Neural progenitor cell (in vitro differentiated cells): ENCODE results near the gene EYS.

Experiments
- EZH2 ChIP-seq: fragments of 200-600 bp; sonication (generic); IDR thresholded peaks from 2 replicates; pipeline ENCODE4 v1.6.1; 2017; ENCODE audit warnings: antibody characterized with exemption, mild to moderate bottlenecking, moderate library complexity
- EZH2phosphoT487 ChIP-seq: fragments of 200-600 bp; sonication (generic); IDR thresholded peaks from 2 replicates; pipeline ENCODE4 v1.6.1; 2017; ENCODE audit warnings: antibody characterized with exemption
- TF ChIP-seq, protein P1 (sequence below): fragments of 200-600 bp; sonication (generic); IDR thresholded peaks from 2 replicates; pipeline ENCODE4 v1.5.1; 2017; ENCODE audit warnings: antibody characterized with exemption, mild to moderate bottlenecking

GRCh38 chr6:64715624-64716023 is 991.4 kb downstream of the EYS start:
- TF ChIP-seq, protein P1, sequence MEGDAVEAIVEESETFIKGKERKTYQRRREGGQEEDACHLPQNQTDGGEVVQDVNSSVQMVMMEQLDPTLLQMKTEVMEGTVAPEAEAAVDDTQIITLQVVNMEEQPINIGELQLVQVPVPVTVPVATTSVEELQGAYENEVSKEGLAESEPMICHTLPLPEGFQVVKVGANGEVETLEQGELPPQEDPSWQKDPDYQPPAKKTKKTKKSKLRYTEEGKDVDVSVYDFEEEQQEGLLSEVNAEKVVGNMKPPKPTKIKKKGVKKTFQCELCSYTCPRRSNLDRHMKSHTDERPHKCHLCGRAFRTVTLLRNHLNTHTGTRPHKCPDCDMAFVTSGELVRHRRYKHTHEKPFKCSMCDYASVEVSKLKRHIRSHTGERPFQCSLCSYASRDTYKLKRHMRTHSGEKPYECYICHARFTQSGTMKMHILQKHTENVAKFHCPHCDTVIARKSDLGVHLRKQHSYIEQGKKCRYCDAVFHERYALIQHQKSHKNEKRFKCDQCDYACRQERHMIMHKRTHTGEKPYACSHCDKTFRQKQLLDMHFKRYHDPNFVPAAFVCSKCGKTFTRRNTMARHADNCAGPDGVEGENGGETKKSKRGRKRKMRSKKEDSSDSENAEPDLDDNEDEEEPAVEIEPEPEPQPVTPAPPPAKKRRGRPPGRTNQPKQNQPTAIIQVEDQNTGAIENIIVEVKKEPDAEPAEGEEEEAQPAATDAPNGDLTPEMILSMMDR, result no peak
- no peak for TF ChIP-seq EZH2
- TF ChIP-seq EZH2phosphoT487, result no peak
